Posterior vena cava (tissue), 2 donors: Measurements from ENCODE around the gene NFIX. TPM values are rescaled to one million over a fixed set of nuclear protein-coding genes. Genes with fewer than 3 reads are reported as not detected.
A peak's percentile ranks its signal among the peaks of the same experiment; 100 is the strongest.

Experiments
- DNase-seq: peaks from one replicate; pipeline ENCODE4 v3.0.0-alpha.2; 2020; ENCODE audit warnings: low spot score
- intact Hi-C, 2 donors: fragments of 100-400 bp; cut with DNase I; formaldehyde crosslinking; loops; one replicate each; pipeline versions ENCODE4 v1.14.1 to v1.14.2; 2022 to 2023
- total RNA-seq, 2 donors: library from RNA; stranded (reverse); fragmentation: NEBNext Ultra II Directional; extraction: Animal tissue kit (Norgen Biotek cat#: 25700); gene quantifications; one replicate each; pipeline ENCODE4 v1.2.1, GENCODE V29; 2021
- donor health status: DM: yes; HTN: yes; CAD: no.
- donor health status: DM: yes; HTN: yes; CAD: no.

Gene NFIX
- total RNA-seq, 2 donors from 2014 or later = 242 to 327 TPM

GRCh38 chr19:12984143-12984627 lies 11.1 kb upstream of the NFIX start:
- intact Hi-C loops = loop anchor here (2.0 to 5.0 kb wide), 2 partner anchors 111 to 113 kb away; no protein-coding TSS in a partner anchor
- DNase-seq = no peak

- intact Hi-C loops = loop anchor here (2.0 to 5.0 kb wide), 2 partner anchors 110 to 113 kb away; no protein-coding TSS in a partner anchor
- no peak for DNase-seq
Measured at GRCh38 chr19:12984683-12985048, 10.6 kb upstream of the NFIX start.

DNA sequence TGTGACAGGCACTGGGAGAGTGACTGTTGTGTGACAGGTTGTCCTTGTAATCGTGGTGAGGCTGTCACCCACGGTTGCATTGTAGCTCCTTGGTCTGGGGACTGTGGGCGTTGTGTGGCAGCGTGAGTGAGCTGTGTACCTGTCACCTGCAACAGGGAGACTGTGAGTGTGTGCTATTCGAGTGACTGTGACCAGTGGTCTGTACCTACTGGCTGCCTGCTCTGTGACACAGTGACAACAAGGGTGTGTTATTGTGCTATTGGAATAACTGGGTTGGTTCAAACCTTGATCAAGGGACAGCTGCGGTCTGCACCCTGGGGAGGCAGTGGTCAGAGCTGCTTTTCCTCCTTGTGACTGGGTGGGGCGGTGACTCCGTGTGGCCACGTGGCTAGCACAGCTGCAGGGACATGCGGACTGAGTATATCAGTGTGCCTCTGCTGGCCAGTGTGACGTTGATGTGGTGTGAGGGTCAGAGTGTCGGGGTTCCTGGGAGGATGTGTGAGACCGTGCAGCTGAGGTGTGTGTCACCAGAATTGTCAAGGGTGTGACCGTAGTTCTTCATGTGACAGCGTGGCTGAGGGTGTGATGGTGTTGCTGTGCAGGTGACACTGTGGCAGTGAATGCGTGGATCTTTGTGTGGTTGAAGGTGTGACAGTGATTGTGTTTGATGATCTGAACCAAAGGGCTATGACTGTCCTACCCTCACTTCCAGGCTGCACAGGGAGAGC lies 10.1 kb upstream of the NFIX start:
- intact Hi-C loops = loop anchor here in 1 of 2 donors (2.0 kb wide), 1 partner anchor 110 kb away; no protein-coding TSS in a partner anchor
- DNase-seq = peak; percentile 89

DNA sequence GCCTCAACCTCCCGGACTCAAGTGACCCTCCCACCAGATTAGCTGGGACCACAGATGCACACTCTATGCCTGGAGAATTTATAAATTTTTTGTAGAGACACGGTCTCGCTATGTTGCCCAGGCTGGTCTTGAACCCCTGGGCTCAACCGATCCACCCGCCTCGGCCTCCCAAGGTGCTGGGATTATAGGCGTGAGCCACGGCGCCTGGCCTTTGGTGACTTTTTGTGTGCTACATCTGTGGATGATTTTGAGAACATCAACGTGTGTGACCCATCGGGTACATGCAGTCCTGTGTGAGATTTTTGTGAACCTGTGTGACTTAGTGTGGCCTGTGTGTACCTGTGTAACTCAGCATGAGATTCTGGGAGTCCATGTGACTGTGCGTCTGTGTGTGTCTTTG lies 8.5 kb upstream of the NFIX start:
- no peak for DNase-seq
- intact Hi-C loops = no loop called here

DNA sequence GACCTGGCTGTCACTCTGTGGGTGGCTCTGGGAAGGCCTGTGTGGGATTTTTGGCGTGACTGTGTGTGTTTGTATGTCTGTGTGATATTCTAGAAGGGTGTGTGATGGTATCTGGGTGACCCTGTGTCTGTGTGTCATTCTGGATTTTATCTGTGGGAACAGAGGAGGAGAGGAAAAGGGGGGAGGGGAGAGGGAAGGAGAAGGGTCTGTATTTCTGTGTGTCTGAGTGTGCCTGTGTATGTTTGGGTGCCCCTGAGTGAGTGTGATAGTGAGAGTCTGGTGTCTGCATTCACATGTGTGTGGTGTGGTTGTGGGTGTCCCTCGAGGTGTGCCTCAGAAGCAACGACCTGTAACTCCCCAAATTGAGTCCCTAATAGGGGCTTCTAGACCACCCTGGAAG lies 8.1 kb upstream of the NFIX start:
- intact Hi-C loops = no loop called here
- DNase-seq = no peak

DNA sequence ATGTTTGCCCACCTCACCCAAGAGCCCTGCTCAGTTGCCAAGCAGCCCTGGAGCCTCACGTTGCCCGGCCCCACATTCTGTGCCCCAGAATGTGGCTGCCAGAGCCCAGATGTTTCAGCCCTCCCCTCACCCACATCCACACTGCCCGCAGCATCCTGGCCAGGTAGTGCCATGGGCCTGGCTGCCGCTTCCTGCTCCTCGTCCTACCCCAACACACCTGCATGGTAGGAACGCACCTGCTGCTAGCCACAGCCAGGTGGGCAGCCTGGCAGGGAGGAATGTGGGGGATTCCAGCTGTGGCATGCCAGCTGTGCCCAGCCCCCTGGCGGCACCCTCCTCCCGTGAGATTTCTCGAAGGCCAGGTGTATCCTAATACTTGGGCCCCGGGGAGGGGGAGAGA lies 7.5 kb upstream of the NFIX start:
- DNase-seq = no peak
- intact Hi-C loops = no loop called here

- intact Hi-C loops = no loop called here
- DNase-seq = no peak
Measured at GRCh38 chr19:12990431-12990830, 4.8 kb upstream of the NFIX start.

GRCh38 chr19:12990853-12991252 lies 4.4 kb upstream of the NFIX start:
- intact Hi-C loops = no loop called here
- no peak for DNase-seq

GRCh38 chr19:12991296-12991695 lies 4.0 kb upstream of the NFIX start:
- no peak for DNase-seq
- intact Hi-C loops = no loop called here

DNA sequence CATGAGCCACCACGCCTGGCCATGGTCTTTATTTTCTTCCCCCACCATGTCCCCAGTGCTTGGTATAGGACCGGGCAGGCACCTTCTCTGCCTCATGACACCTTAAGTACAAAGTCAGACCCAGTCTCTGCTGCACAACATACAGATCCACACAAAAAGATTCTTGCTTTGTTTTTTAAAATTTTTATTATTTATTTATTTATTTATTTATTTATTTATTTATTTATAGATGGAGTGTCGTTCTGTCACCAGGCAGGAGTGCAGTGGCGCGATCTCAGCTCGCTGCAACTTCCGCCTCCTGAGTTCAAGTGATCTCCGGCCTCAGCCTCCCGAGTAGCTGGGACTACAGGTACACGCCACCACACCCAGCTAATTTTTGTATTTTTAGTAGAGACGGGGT lies 2.5 kb upstream of the NFIX start:
- intact Hi-C loops = no loop called here

DNA sequence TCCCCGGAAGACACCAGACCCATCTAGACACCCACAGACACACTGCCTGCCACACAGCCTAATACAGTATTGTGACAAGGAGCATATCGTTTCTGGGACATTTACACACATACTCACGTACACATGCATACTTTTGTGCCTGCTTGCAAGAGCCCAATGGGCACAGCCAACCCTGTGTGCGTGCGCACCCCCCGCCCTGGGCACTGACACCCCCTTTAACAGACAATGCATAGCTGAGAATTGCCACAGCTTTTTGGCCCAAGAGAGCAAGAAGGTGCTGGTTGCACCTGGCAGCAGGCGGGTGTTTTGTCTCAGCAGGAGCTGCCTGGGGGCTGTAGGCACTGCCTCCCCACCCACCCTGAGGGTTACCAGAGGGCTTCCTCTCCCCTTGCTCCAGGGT lies 1.7 kb upstream of the NFIX start:
- DNase-seq = no peak
- intact Hi-C loops = no loop called here

More for the DNA sequence above, 2.5 kb upstream of the NFIX start:
- no peak for DNase-seq

DNA sequence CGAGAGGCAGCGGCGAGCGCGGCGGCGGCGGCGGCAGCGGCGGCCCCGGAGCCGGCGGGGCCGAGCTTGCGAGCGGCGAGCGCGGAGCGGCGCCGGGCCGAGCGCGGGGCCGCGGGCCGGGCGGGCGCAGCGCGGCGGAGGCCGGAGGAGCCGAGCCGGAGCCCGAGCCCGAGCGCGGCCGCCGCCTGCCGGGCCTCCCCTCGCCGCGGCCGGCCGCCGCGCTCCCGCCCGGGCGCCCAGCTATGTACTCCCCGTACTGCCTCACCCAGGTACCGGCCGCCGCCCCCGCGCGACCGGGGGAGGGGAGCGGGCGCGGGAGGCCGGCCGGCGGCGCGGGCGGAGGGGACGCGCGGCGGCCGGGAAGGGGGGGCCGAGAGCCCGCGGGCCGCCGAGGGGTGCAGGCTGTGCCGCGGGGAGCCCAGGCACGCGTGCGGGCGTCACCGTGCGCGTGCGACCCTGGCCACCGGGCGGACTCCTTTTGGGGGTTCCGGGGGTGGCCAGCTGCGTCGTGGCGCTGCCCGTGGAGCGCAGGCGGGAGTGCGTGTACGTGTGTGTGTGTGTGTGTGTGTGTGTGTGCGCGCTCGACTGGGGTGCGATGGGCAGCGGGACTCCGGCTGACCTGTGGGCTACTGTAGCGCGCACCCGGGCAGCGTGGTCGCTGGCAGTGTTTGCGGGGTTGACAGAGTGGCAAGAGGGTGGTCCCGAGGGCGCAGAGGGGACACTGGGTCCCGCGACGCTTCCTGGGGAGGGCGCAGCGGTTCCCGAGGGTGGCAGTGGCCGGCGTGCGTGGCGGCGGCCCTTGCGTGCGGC lies 526 bp downstream of the NFIX start:
- DNase-seq = no peak
- intact Hi-C loops = loop anchor here in 1 of 2 donors (5.0 kb wide), 1 partner anchor 96 kb away; no protein-coding TSS in a partner anchor

DNA sequence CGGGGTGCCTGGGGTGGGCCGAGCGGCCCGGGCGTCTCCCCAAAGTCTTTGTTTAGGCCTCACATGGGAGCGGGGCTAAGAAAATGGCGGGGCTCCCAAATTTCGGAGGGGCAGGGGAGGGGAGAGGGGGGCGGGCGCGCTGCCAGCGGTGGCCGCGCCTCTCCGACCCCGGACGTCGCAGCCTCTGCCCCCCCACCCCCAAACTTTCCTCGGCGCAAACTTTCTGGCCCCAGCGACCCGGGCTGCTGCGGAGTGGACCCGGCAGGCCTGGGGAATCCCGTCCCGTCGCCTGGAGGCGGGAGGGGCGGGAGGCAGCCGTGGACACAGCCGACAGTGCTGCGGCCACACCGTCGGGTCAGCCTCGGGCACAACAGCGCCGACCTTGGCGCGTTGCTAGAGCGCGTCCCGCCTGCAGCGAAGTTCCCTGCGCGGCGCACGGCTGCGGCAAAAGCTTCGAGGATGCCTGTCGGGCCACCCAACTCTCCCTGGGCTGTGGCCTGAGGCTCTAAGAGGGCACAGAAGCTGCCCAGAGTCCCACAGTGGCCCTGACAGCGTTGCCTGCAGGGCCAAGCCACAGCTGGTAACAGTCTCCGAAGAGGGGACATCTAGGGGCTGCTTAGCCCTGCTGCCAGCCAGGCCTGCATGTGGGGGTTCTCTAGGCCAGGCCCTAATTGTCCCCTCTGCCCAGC lies 1.3 kb downstream of the NFIX start:
- DNase-seq = no peak
- intact Hi-C loops = loop anchor here in 1 of 2 donors (5.0 kb wide), 1 partner anchor 96 kb away; no protein-coding TSS in a partner anchor

DNA sequence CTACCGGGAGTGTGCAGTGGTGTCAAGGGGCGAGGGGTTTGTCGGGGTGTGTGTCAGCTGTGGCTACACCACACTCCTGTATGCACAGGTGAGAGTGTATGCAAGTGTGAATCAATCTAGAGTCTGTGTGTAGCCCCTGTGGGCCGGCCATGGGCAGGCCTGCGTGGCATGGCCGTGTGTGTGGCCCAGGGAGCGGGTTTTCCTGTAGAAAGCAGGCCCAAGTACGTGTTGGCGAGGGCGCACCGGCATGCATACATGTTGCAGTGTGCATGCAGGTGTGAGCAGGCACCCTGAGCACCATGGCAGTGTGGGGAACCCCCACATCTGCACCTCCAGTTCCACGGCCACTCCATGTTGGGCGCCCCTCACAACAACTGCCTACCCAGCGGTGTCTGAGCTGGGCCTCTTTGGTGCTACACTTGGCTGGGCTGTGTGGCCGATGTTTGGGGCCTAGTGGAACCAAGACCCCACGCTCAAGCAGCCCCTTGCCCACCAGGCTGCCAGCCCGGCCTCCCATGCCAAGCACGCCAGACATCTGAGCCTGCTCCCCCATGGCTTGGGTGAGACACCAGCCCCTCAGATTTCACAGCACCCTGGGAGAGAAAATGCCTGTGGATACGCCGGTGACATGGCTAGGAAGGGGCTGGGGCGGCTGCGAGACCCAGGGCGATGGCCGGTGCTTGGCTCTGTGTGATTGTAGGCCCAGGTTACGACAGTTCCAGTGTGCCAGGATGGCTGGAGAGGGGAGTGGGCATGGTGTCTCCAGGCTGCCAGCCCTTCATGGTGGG lies 2.1 kb downstream of the NFIX start:
- DNase-seq = no peak
- intact Hi-C loops = loop anchor here in 1 of 2 donors (5.0 kb wide), 1 partner anchor 95 kb away; no protein-coding TSS in a partner anchor

- intact Hi-C loops = loop anchor here in 1 of 2 donors (5.0 kb wide), 1 partner anchor 94 kb away; no protein-coding TSS in a partner anchor
Measured at GRCh38 chr19:12997967-12998940, 3.0 kb downstream of the NFIX start.

DNA sequence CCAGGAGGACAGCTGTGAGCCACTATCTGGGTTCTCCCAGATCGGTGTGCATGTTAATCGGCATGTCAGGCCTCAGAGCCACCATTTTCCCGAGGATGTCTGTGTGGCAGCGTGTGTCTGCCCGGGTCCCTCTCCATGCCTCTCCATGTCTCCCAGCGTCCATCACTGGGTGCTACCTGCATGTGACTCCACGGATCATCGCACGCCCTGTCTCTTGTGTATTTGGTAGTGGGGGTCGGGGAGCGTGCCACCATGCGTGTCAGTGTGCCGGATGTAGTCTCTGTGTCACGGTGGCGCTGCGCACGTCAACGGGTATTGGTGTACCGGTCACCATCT lies 5.9 kb downstream of the NFIX start:
- intact Hi-C loops = no loop called here
- no peak for DNase-seq

More at GRCh38 chr19:12997967-12998940, 3.0 kb downstream of the NFIX start:
- no peak for DNase-seq

- intact Hi-C loops = no loop called here
- DNase-seq = no peak
Measured at GRCh38 chr19:13001502-13002165, 6.4 kb downstream of the NFIX start.
